Breast epithelium (tissue), 3 donors: ENCODE measurements around the gene SFTPA1.
"Not testable (repeated sequence)": the region's sequence is repeated elsewhere in the genome, so short reads cannot be mapped to it uniquely, and the experiment has no call there.

Experiments used
- POLR2A ChIP-seq: fragments of 450-650 bp; IDR thresholded peaks from one replicate; pipeline ENCODE4 v1.6.1; 2016; ENCODE audit warnings: antibody characterized with exemption, mild to moderate bottlenecking, moderate library complexity
- TF ChIP-seq, protein P1 (sequence below), 3 donors: fragments of 450-650 bp; IDR thresholded peaks; one replicate each; pipeline ENCODE4 v1.5.1; 2016 to 2017; ENCODE audit warnings: antibody characterized with exemption in 3 of 3, mild to moderate bottlenecking in 3 of 3, moderate library complexity in 3 of 3

DNA sequence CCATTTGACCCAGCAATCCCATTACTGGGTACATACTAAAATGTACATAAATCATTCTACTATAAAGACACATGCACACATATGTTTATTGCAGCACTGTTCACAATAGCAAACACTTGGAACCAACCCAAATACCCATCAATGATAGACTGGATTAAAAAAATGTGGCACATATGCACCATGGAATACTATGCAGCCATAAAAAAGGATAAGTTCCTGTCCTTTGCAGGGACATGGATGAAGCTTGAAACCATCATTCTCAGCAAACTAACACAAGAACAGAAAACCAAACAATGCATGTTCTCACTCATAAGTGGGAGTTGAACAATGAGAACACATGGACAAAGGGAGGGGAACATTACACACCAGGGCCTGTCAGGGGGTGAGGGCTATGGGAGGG, 12.9 kb downstream of the SFTPA1 start:
- TF ChIP-seq, protein P1, sequence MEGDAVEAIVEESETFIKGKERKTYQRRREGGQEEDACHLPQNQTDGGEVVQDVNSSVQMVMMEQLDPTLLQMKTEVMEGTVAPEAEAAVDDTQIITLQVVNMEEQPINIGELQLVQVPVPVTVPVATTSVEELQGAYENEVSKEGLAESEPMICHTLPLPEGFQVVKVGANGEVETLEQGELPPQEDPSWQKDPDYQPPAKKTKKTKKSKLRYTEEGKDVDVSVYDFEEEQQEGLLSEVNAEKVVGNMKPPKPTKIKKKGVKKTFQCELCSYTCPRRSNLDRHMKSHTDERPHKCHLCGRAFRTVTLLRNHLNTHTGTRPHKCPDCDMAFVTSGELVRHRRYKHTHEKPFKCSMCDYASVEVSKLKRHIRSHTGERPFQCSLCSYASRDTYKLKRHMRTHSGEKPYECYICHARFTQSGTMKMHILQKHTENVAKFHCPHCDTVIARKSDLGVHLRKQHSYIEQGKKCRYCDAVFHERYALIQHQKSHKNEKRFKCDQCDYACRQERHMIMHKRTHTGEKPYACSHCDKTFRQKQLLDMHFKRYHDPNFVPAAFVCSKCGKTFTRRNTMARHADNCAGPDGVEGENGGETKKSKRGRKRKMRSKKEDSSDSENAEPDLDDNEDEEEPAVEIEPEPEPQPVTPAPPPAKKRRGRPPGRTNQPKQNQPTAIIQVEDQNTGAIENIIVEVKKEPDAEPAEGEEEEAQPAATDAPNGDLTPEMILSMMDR (IDR thresholded peaks at IDR 0.05) = not testable (repeated sequence)
- not testable (repeated sequence) for TF ChIP-seq POLR2A
